GM10266 (cell line): ENCODE data around the gene SLIT1.

ENCODE experiments used
- DNase-seq: peaks from one replicate; pipeline ENCODE4 v3.0.0; 2012; ENCODE audit errors: extremely low spot score
- TF ChIP-seq, protein P1 (sequence below): IDR thresholded peaks from 2 replicates; pipeline ENCODE4 v1.5.1; 2012; ENCODE audit warnings: mild to moderate bottlenecking, low read depth; ENCODE audit not compliant: control insufficient read depth, insufficient read depth; ENCODE audit errors: missing control alignments

SLIT1 gene

DNA sequence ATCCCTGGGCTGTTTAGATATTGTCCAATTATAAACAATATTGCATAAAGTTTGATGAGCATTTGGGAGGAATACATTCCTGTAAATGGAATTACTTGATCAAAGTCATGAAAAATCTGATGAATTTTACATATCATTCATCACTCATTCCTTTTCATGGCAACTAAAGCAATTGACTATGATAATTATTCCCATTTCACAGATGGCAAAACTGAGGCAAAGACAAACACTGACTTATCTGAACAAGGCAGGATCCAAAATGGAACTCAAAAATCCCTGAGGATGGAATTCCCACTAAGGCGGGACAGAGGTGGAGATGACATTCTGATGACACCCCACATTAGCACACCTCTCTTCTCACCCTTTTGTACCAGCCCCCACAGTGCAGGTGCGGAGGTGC is 17.1 kb downstream of the SLIT1 start:
- TF ChIP-seq, protein P1, sequence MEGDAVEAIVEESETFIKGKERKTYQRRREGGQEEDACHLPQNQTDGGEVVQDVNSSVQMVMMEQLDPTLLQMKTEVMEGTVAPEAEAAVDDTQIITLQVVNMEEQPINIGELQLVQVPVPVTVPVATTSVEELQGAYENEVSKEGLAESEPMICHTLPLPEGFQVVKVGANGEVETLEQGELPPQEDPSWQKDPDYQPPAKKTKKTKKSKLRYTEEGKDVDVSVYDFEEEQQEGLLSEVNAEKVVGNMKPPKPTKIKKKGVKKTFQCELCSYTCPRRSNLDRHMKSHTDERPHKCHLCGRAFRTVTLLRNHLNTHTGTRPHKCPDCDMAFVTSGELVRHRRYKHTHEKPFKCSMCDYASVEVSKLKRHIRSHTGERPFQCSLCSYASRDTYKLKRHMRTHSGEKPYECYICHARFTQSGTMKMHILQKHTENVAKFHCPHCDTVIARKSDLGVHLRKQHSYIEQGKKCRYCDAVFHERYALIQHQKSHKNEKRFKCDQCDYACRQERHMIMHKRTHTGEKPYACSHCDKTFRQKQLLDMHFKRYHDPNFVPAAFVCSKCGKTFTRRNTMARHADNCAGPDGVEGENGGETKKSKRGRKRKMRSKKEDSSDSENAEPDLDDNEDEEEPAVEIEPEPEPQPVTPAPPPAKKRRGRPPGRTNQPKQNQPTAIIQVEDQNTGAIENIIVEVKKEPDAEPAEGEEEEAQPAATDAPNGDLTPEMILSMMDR, result no peak

DNA sequence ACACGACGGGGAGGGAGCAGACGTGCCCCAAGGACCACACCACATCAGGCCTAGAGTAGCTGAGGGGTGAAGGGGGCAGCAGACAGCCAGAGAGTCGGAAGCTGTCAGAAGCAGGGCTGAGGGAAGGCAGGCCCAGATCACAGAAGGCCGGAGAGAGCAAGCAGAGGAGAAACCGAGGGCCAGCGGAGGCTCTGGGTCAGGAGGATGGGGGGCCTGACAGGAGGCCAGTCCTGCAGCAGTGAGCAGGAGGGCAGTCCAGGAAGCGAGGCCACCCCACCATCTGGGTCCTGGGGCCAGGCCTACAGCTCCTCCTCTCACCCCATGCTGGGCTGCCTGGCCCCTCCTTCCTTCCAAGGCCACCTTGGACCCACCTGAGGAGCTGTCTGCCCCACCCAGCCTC is 20.3 kb downstream of the SLIT1 start:
- DNase-seq, result no peak
- TF ChIP-seq, protein P1, result no peak

More for the DNA sequence above, 17.1 kb downstream of the SLIT1 start:
- no peak for DNase-seq

DNA sequence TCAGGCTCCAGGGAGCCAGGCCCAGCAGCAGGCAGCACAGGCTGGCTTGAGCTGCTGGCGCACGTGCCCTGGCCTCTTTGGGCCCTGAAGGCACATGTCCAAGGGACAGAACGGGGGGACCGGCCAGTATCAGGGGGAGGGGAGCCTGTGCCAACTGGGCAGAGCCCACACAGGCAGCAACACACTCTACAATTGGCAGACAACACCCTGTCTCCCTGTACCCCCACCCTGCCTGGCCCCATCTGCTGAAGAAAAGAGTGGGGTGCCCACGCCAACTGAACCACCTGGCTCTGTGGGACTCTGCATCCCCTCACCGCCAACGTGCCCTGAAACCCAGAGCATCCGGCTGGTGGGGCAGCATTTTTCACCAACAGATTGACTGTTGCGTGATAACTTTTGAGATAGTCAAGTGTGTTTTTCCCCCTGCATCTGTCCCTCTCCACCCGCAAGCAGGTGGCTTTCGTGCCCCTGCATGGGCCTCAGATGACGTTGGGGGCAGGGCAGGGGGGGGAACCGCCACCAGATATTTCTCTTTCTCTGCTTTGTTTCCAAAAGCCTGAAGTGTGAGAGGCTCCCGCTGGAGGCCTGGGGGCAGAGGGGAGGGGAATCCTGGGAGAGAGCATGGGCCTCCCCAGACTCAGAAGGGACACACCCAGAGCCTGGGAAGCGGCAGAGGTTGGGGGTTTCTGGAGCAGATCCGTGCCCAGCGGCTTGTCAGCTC is 21.8 kb downstream of the SLIT1 start:
- TF ChIP-seq, protein P1, result no peak
- DNase-seq, result no peak

DNA sequence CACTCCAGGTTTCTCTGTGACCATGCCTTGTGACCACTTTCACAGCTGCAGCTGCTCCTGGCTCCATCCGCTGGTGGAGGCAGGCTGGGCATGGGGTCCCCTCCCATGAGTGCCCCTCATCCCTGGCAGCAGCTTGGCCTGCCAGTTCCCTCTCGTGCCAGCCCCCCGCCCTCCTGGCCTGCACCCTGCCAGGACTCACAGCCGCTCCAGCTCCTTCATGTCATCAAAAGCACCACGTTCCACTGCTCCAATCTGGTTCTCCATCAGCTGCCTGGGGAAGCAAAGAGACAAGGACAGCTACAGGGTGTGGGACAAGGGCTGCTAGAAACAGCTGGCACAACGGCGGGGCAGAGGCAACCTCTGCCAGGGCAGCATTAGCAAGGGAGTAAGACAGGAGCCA is 22.6 kb downstream of the SLIT1 start:
- TF ChIP-seq, protein P1, result no peak
- DNase-seq, result no peak

DNA sequence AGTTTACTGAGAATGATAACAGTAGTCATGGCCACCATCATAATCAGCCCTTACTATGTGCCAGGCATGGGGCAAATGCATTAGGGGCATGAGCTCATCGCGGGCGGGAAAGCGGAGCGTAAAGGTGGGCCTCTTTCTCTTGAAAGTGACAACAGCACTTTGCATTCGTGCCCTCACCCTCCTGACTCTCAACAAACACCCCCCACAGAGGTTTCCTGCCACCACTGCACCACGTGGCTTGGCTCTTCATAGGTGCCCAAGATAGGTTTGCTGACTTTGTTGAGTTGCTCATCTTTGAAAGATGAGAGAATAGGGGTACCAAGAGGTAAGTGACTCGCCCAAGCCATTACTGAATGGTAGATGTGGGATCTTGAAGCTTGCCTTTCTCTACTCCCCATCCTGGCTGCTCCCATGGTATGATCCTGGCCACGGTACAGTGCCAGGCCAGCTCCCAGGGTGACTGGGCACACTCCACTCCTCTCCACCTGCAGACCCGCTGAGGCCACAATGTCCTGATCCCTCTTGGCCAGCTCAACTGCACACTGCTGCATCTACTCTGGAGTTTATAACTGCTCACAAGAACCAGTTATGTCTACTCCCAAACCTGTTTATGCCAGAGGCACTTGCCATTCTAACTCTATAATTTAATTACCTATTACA is 26.0 kb downstream of the SLIT1 start:
- TF ChIP-seq, protein P1, result no peak
- no peak for DNase-seq

DNA sequence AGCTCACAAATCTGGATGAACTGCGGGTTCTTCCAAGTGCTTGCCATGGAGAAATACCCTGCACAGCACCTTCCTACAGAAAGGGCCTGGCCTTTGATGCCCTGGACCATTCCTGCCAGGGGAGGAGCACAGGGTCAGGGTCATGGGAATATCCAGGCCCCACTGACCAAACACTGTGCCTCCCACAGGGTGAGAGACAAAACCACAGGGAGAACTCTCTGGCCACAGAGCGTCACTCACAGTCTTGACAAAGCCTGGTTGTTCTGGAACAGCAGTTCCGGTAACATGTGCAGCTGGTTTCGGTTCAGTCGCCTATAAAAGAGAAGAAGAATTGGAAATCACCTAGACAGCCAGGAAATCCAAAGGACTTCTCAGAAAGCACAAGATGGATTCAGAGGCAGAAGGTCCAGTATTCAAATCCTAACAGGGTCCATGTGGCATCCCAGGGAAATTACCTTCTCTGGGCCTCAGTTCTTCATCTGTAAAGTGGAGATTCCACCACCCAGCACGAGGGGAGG is 28.1 kb downstream of the SLIT1 start:
- TF ChIP-seq, protein P1, result no peak
- no peak for DNase-seq

DNA sequence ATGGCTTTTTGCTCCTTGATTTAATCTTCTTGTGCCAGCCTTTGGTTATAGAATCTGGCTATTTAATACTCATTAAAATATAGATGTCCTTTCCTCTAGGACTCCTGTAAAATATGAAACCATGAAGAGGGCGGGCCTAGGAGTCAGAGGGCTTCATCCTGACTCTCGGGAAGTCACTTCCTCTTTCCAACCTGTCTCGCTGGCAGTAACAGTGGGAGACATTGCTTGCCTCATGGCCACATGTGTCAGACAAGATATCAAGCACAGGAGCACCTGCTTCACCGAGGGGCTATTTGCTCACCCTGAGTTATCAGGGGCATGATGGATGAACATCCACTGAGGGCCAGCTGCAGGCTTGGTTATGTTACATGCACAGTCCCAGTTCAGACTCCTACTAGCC is 31.0 kb downstream of the SLIT1 start:
- TF ChIP-seq, protein P1, result no peak
- no peak for DNase-seq
